ENCODE measurements around the gene PTGDR.

Gene PTGDR

GRCh38 chr14:52267501-52268278, at the start of gene PTGDR:
Gene PTGDR, plus strand, starts transcription at chr14:52267698. Its CDS starts 117 bp downstream, at chr14:52267815.
- DNase-seq, result no peak

GRCh38 chr14:52219488-52220084, 47.9 kb upstream of the PTGDR start:
- DNase-seq, result no peak

GRCh38 chr14:52220924-52221811, 46.3 kb upstream of the PTGDR start:
- no peak for DNase-seq

- no peak for DNase-seq
Measured at GRCh38 chr14:52222901-52223300, 44.6 kb upstream of the PTGDR start.

- no peak for DNase-seq
Measured at GRCh38 chr14:52227619-52228222, 39.8 kb upstream of the PTGDR start.

GRCh38 chr14:52233693-52234092, 33.8 kb upstream of the PTGDR start:
- DNase-seq, result no peak

GRCh38 chr14:52235434-52235833, 32.1 kb upstream of the PTGDR start:
- DNase-seq, result no peak

- no peak for DNase-seq
Measured at GRCh38 chr14:52235866-52236510, 31.5 kb upstream of the PTGDR start.

GRCh38 chr14:52238682-52239081, 28.8 kb upstream of the PTGDR start:
- DNase-seq, result no peak

- DNase-seq, result no peak
Measured at GRCh38 chr14:52240623-52241022, 26.9 kb upstream of the PTGDR start.

- DNase-seq, result no peak
Measured at GRCh38 chr14:52241087-52241793, 26.3 kb upstream of the PTGDR start.

GRCh38 chr14:52244328-52244727, 23.2 kb upstream of the PTGDR start:
- DNase-seq, result no peak

GRCh38 chr14:52244997-52245396, 22.5 kb upstream of the PTGDR start:
- DNase-seq, result no peak

- DNase-seq, result no peak
Measured at GRCh38 chr14:52248057-52248456, 19.4 kb upstream of the PTGDR start.

GRCh38 chr14:52251724-52252123, 15.8 kb upstream of the PTGDR start:
- DNase-seq, result no peak

- no peak for DNase-seq
Measured at GRCh38 chr14:52253503-52253902, 14.0 kb upstream of the PTGDR start.

- no peak for DNase-seq
Measured at GRCh38 chr14:52254086-52254485, 13.4 kb upstream of the PTGDR start.

GRCh38 chr14:52258783-52259182, 8.7 kb upstream of the PTGDR start:
- DNase-seq, result no peak

GRCh38 chr14:52259434-52259833, 8.1 kb upstream of the PTGDR start:
- no peak for DNase-seq

- no peak for DNase-seq
Measured at GRCh38 chr14:52262600-52262999, 4.9 kb upstream of the PTGDR start.

GRCh38 chr14:52263190-52263589, 4.3 kb upstream of the PTGDR start:
- no peak for DNase-seq

- no peak for DNase-seq
Measured at GRCh38 chr14:52265253-52265652, 2.2 kb upstream of the PTGDR start.
